CD4-positive, alpha-beta T cell treated with Interleukin-17A for 1 hour (primary cell): Measurements from ENCODE around the gene LPIN3.
"Not testable (repeated sequence)": the region's sequence is repeated elsewhere in the genome, so short reads cannot be mapped to it uniquely, and the experiment has no call there.

Experiments used
- DNase-seq: peaks from one replicate; pipeline ENCODE4 v3.0.0-alpha.2; 2020

The LPIN3 gene

DNA sequence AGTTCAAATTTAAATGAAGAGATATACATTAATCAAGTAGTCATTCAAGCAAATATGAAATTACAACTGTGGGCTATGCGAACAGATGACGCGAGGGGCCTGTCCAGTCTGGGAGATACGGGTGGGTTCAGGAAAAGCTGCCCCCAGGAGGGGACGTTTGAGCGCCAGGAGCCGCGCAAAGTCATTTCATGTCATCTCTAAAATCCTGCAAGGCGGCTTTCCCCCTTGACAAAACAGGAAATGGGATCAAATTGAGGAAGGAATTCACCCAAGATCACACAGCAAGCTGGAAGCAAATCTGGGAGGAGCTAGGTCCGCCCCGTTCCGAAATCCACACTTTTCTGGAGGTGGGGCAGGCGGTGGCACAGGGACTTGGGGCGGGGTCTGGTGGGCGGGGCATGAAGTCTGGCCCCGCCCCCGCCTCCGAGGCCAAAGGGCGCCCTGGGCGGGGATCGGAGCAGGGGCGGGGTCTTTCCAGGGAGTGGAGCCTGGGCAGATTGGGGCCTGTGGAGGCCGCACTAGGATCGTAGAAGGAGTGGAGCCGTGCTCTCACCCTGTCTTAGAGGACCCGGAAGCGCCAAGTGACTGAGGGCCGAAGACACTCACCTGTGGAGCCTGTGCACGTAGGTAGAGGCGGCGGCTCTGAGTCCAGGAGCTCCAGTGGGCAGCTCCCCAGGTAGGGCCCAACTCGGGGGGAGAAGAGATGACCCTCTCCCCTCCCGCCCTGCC lies at the start of gene LPIN3:
LPIN3 (plus strand) TSS at position 495 of the 729 bp plus-strand sequence. CDS start 4,983 bp downstream, outside the sequence.
- peak; percentile 58 for DNase-seq

- no peak for DNase-seq
Measured at GRCh38 chr20:41293269-41294037, 47.2 kb upstream of the LPIN3 start.

GRCh38 chr20:41299899-41300298 lies 40.7 kb upstream of the LPIN3 start:
- no peak for DNase-seq

- DNase-seq, result no peak
Measured at GRCh38 chr20:41300383-41300782, 40.2 kb upstream of the LPIN3 start.

- no peak for DNase-seq
Measured at GRCh38 chr20:41300886-41301285, 39.7 kb upstream of the LPIN3 start.

GRCh38 chr20:41304002-41304401 lies 36.6 kb upstream of the LPIN3 start:
- DNase-seq, result no peak

GRCh38 chr20:41304424-41305079 lies 36.1 kb upstream of the LPIN3 start:
- DNase-seq, result no peak

- no peak for DNase-seq
Measured at GRCh38 chr20:41306061-41306727, 34.4 kb upstream of the LPIN3 start.

DNA sequence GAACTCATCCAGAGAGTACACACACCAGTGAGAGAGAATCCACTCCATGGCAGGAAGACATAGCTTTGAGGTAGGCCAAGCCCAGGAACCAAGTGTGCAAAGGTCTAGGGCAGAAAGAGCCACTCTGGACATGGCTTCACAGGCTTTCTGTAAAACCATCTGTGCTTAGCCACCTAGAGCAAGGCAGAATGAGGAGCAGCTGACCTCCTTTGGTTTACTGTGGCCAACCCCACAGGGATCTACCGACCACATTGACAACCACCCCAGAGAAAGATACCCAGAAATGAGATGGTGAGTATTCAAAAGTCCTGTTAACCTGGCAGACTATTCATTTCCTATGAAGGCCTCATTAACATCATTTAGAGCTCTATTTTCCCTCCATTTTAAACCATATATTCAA lies 33.6 kb upstream of the LPIN3 start:
- no peak for DNase-seq

DNA sequence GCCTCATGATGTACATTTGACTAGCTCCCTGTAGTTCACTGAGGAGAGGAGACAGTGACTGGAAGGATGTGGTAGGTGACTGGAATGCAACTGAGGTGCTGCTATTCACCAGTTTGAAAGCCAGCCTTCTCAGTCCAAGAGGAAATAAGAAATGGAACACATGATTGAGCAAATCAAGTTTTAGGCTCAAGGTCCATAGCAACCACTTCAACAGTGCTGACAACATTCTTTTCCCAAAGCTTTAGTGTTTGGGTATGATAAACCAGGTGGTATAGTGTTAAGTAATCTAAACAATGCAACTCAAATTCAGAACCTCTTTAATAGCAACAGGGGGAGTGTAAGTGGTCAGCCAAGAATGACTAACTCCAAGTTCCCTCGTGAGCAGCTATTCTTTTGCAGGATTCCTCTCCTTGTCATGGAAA lies 32.3 kb upstream of the LPIN3 start:
- no peak for DNase-seq

GRCh38 chr20:41308726-41309413 lies 31.8 kb upstream of the LPIN3 start:
- no peak for DNase-seq

GRCh38 chr20:41309817-41310216 lies 30.8 kb upstream of the LPIN3 start:
- no peak for DNase-seq

- DNase-seq, result not testable (repeated sequence)
Measured at GRCh38 chr20:41312009-41312408, 28.6 kb upstream of the LPIN3 start.

- no peak for DNase-seq
Measured at GRCh38 chr20:41314386-41314785, 26.2 kb upstream of the LPIN3 start.

- no peak for DNase-seq
Measured at GRCh38 chr20:41316051-41316450, 24.6 kb upstream of the LPIN3 start.

DNA sequence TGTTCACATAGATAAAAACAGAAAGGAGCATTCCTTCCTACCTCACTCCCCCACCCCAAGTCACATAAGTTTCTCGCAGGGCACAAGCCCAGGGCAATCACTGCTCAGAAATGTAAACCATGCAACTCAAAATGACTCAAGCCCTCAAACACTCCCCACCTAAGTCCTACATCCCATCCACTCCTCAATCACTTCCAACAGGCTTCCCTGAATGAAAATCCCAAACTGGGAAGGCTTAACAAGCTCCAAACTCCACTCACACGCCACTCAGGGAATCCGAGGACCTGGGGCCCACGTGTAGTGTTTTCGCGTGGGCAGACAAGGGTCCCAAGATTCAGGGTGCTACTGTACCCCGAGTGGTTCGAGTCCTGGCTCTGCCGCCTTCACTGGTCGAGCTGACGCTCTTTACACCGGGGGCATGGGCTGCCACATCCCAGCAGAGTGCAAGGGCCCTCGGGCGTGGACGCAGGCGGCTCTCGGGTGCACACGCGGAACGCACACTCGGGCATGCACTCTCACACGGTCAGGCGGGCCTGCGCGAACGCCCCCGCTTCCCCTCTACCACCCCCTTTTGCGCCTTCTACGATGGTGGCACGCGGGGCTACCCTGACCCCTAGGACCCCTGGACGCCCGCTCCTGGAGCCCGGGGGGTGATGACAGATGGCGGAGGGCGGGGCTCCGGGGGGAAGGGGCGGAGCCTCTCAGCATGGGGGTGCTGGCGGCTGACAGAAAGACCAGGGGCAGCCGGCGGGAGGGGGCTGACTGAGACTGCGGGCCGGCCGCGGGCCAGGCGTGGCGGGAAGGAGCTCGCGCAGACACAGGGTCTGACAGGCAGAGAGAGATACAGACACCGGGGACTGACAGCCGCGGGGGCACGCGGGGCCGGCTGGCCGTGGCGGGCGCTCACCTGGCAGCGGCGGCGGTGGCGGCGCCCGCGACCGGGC lies 23.7 kb upstream of the LPIN3 start:
- DNase-seq, result peak; percentile 81

DNA sequence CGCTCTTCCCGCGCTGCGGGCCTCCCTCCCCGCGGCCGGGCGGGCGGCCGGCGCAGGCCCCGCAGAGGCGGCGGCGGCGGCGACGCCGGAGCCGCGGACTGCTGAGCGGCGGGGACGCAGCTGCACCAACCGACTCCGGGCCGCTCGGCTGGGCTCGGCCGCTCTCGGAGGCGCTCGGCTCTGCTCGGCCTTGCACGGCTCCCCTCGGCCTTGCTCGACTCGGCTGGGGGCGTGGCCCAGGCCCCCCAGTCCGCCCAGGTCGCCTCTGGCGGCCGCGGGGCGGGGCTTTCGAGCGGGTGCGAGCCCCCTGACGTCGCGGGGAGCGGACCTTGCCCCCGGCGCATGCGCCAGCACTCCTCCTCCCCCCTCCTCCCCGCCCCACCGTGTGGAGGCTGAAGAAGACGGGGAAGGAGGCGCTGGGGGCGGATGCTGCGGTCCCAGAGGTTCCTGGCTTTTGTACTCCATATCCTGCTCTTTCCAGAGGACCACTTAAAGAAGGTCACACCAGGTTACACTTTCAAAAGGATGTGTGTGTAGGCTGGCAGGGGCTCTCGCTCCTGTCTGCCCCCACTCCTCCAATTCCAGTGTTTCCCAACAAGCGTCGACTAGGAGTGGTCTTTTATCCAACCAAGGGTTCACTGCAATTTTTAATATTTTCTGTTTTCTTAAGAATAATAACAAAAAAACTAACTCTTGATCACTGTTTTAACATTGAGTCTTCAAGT lies 22.9 kb upstream of the LPIN3 start, which contains the start of gene ZHX3:
ZHX3 (minus strand) TSS at position 186 of the 725 bp plus-strand sequence. CDS start 112,815 bp downstream, outside the sequence.
- DNase-seq, result peak; percentile 96

DNA sequence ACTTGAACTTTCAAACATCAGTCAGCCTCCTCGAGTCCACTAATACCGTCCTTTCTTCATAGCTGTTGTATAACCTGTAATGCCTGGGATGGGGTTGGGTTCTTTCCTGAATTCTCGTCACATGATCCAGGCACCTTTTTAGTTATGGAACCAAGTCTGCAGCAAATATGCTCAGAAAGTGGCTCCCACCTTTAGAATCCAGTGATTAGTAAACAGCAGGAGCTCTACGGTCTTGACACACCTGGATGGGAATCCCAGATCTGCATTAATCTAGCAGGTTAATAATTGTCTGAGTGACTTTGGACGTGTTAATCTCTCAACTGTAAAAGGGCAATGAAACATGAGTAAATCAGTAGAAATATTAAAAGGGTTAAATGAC lies 22.4 kb upstream of the LPIN3 start:
- no peak for DNase-seq

DNA sequence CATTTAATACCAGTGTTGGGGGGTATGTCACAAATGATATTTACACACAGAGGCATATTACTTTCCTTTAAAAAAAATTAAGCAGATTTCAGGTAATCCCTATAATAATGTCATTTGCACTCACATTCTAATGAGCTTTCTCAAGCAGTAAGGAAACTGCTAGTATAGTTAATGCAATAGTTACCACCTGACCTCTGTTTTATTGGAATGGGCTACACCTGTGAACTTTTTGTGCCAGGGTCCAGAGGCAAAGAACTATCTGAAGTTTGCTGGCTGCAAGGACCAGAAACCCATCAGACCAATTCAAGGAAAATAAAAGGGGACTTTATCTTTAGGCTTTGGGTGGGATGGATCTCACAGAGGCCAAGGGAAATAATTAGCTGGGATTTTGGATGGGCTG lies 20.2 kb upstream of the LPIN3 start:
- no peak for DNase-seq

DNA sequence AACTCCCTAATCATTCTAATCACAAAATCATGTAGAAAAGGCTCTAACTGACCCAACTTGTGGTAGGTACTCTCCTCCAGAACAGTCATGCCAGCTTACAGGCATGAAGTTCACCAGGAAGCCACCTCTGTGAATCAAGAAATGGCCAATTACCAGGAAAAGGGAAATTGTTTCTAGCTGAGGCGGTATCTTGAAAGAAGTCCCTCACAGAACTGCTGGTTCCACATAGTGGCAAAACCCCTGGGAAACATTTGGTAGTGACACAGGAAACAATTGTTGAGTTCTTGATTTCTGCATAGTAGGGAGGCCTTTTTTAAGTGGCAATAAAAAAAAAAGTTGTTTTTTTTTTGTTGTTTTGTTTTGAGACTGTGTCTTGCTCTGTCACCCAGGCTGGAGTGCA lies 19.6 kb upstream of the LPIN3 start:
- no peak for DNase-seq

DNA sequence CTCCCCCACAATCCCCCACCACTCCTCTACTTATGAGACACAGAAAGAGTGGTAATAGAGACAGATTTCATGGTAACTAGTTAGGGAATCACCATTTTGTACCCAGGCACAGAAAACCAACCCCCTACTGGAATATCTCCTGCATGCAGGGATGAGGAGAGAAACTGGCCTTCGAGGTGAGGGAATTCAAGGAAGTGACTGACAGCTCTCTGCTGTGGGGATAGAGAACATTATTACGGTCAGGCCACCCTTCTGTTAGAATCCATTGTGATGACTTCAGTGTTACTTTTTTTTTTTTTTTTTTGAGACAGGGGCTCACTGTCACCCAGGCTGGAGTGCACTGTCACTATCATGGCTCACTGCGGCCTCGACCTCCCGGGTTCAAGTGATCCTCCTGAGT lies 13.4 kb upstream of the LPIN3 start:
- DNase-seq, result no peak
